SU-DHL-6 (cell line): ENCODE measurements around the gene DPP10.

Experiments used
- CTCF ChIP-seq: fragments of 200-600 bp; sonication (generic); IDR thresholded peaks from one replicate; pipeline ENCODE4 v1.5.1; 2017; ENCODE audit warnings: antibody characterized with exemption, mild to moderate bottlenecking, low read length, moderate library complexity; ENCODE audit not compliant: insufficient read depth, poor library complexity, severe bottlenecking
- EZH2phosphoT487 ChIP-seq: fragments of 200-600 bp; sonication (generic), shearing (Covaris generic); conservative IDR thresholded peaks from 2 replicates; pipeline ENCODE4 v1.6.1; 2018; ENCODE audit warnings: mild to moderate bottlenecking, antibody characterized with exemption, low read length, moderate library complexity, mixed read lengths

DNA sequence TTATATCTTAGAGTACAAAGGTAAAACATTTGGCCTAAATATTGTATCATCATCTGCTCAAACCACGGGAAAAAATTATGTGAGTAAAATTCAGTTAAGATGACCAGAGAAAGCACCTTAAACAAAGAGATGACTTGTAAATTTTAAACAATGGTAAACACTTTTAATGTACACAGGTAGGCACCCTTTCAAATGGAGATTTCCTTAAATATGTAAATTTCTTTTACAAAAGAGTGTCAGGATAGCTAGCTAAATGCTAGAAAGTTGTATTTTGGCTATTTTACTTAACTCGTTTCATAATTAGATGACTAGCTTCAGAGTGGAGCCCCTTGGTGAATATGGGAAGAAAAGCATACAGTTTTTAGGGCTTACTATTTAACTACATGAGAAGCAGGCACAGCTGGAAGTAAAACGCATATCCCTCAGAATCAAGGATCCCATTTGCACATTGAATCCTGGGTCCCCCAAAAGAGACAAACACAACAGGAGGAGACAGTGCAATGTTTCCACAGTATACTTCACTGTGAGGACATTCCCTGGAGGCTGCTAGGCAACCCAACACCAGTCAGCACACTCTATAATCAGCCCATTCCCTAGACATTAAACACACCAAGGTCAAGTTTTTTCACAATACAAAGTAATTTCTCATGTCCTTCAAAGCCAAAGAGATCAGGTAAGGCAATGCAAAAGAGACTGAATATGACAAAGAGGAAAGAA lies 1154.4 kb downstream of the DPP10 start:
- no peak for TF ChIP-seq CTCF
- TF ChIP-seq EZH2phosphoT487 = no peak
